GM18951 (cell line): ENCODE measurements around the gene KLHL22.

Experiments used
- POLR2A ChIP-seq: IDR thresholded peaks from 4 replicates; pipeline ENCODE4 v1.6.1; 2011; ENCODE audit warnings: mild to moderate bottlenecking; ENCODE audit not compliant: insufficient read length, insufficient read depth; ENCODE audit errors: extremely low read depth
- in situ Hi-C: fragments of 300-500 bp; cut with MboI; formaldehyde crosslinking; loops from one replicate; pipeline ENCODE4 v1.12.0; 2022; ENCODE audit warnings: low sequenced_read_pairs, mixed read lengths, inconsistent platforms; ENCODE audit not compliant: unreplicated experiment

KLHL22 gene

GRCh38 chr22:20449819-20450550 is 45.6 kb downstream of the KLHL22 start:
- no peak for TF ChIP-seq POLR2A
- in situ Hi-C loops: no loop called here

- in situ Hi-C loops: no loop called here
- no peak for TF ChIP-seq POLR2A
Measured at GRCh38 chr22:20448630-20449029, 47.0 kb downstream of the KLHL22 start.

GRCh38 chr22:20446383-20446970 is 49.1 kb downstream of the KLHL22 start:
- in situ Hi-C loops: no loop called here

GRCh38 chr22:20444325-20444724 is 51.3 kb downstream of the KLHL22 start:
- TF ChIP-seq POLR2A: no peak
- in situ Hi-C loops: no loop called here

More at GRCh38 chr22:20446383-20446970, 49.1 kb downstream of the KLHL22 start:
- no peak for TF ChIP-seq POLR2A

GRCh38 chr22:20442485-20443284 is 52.9 kb downstream of the KLHL22 start:
- in situ Hi-C loops: no loop called here
- TF ChIP-seq POLR2A: no peak

- TF ChIP-seq POLR2A: no peak
- in situ Hi-C loops: no loop called here
Measured at GRCh38 chr22:20441631-20442484, 53.7 kb downstream of the KLHL22 start.

- in situ Hi-C loops: no loop called here
- no peak for TF ChIP-seq POLR2A
Measured at GRCh38 chr22:20440637-20441591, 54.7 kb downstream of the KLHL22 start.

- in situ Hi-C loops: no loop called here
- TF ChIP-seq POLR2A: no peak
Measured at GRCh38 chr22:20439928-20440575, 55.5 kb downstream of the KLHL22 start.

GRCh38 chr22:20439556-20439927 is 56.1 kb downstream of the KLHL22 start:
- in situ Hi-C loops: no loop called here

GRCh38 chr22:20438678-20439492 is 56.7 kb downstream of the KLHL22 start:
- TF ChIP-seq POLR2A: no peak
- in situ Hi-C loops: no loop called here

More at GRCh38 chr22:20439556-20439927, 56.1 kb downstream of the KLHL22 start:
- TF ChIP-seq POLR2A: no peak

- TF ChIP-seq POLR2A: no peak
- in situ Hi-C loops: no loop called here
Measured at GRCh38 chr22:20438427-20438677, 57.2 kb downstream of the KLHL22 start.
